OCI-LY3 (cell line): Measurements from ENCODE around the gene SHISA4.
A peak's percentile ranks its signal among the peaks of the same experiment; 100 is the strongest.

Source experiments
- CTCF ChIP-seq: fragments of 200-600, 300-600 bp; sonication (generic); IDR thresholded peaks from 2 replicates; pipeline ENCODE4 v1.5.1; 2014; ENCODE audit warnings: antibody characterized with exemption, low read length, low read depth
- EZH2phosphoT487 ChIP-seq: fragments of 200-600 bp; shearing (Covaris generic); IDR thresholded peaks from 2 replicates; pipeline ENCODE4 v1.6.1; 2018; ENCODE audit warnings: antibody characterized with exemption, mixed run types, low read depth

- peak; percentile 49 for TF ChIP-seq CTCF
- no peak for TF ChIP-seq EZH2phosphoT487
Observed at GRCh38 chr1:201896951-201897391, 8.3 kb downstream of the SHISA4 start.
